Uterus (tissue), 2 donors: ENCODE results near the gene CTSF.

Experiments
- POLR2A ChIP-seq, 2 donors: fragments of 450-650 bp; IDR thresholded peaks; one replicate each; pipeline ENCODE4 v1.6.1; 2016; ENCODE audit warnings: antibody characterized with exemption in 2 of 2, mild to moderate bottlenecking in 1 of 2, moderate library complexity in 1 of 2
- TF ChIP-seq, protein P1 (sequence below), 4 experiments: fragments of 200-600 bp in 2 of 4; fragments of 450-650 bp in 2 of 4; sonication (generic) in 2 of 4; IDR thresholded peaks; one replicate each; pipeline ENCODE4 v1.5.1; 2016 to 2019; ENCODE audit warnings: antibody characterized with exemption in 4 of 4, mild to moderate bottlenecking in 2 of 4, moderate library complexity in 1 of 4

DNA sequence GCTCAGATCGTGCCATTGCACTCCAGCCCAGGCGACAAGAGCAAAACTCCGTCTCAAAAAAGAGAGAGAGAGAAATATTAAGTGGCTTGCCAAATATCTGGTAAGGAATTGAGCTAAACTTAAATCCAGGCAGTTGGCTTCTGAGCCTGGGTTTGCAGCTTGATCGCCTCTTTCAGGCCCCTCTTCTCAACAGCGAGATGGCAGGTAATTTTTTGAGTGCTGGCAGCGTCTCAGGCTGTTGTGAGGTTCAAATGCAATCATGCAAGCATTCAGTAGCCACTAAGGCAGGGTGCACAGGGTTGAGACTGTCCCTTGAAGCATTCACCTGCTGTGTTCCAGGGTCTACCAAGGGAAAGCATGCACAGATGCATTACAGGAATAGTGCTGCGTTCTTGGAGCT, 670 bp upstream of the CTSF start:
- TF ChIP-seq, protein P1, sequence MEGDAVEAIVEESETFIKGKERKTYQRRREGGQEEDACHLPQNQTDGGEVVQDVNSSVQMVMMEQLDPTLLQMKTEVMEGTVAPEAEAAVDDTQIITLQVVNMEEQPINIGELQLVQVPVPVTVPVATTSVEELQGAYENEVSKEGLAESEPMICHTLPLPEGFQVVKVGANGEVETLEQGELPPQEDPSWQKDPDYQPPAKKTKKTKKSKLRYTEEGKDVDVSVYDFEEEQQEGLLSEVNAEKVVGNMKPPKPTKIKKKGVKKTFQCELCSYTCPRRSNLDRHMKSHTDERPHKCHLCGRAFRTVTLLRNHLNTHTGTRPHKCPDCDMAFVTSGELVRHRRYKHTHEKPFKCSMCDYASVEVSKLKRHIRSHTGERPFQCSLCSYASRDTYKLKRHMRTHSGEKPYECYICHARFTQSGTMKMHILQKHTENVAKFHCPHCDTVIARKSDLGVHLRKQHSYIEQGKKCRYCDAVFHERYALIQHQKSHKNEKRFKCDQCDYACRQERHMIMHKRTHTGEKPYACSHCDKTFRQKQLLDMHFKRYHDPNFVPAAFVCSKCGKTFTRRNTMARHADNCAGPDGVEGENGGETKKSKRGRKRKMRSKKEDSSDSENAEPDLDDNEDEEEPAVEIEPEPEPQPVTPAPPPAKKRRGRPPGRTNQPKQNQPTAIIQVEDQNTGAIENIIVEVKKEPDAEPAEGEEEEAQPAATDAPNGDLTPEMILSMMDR (IDR thresholded peaks at IDR 0.05): no peak
- TF ChIP-seq POLR2A (IDR thresholded peaks at IDR 0.05): no peak
